ENCODE data around the gene CHERP.
A peak's percentile ranks its signal among the peaks of the same experiment; 100 is the strongest.
"Not testable (repeated sequence)": the region's sequence is repeated elsewhere in the genome, so short reads cannot be mapped to it uniquely, and the experiment has no call there.

CHERP gene

DNA sequence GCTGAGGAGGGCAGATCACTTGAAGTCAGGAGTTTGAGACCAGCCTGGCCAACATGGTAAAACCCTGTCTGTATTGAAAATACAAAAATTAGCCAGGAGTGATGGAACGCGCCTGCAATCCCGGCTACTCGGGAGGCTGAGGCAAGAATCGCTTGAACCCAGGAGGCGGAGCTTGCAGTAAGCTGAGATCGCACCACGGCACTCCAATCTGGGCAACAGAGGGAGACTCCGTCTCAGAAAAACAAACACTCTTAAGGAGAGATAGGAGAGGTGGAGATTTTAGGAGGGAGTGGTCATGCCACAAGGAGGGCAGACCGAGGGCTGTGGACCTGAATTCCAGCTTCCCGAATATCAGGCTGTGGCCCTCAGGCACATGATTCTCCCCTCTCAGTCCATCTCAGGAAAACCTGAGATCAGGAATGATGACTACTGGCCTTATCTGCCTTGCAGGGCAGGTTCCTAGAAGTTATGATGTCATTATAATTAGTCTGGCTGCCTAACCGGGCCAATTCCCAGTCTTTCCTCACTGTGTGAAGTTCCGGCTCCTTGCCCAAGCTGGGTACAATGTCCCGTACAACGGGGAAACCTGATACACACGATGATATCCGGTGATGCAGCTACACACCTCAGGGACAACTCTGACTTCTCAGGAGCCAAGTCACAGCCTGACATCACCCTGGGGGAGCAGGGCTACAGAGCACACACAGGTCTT, 27.5 kb upstream of the CHERP start:
- Mint-ChIP-seq H3K4me1 (ENCODE audit: low read depth) (peaks cover 52% of the 10 kb centered on the region), H3K36me3 (peaks cover 8% of the 10 kb centered on the region), H3K4me3 (peak overlapping the region; percentile 89), H3K27me3 (no peaks in the 10 kb centered on the region), H3K9me3 (ENCODE audit: low read depth) (no peaks in the 10 kb centered on the region), H3K27ac (no peak overlapping the region)

DNA sequence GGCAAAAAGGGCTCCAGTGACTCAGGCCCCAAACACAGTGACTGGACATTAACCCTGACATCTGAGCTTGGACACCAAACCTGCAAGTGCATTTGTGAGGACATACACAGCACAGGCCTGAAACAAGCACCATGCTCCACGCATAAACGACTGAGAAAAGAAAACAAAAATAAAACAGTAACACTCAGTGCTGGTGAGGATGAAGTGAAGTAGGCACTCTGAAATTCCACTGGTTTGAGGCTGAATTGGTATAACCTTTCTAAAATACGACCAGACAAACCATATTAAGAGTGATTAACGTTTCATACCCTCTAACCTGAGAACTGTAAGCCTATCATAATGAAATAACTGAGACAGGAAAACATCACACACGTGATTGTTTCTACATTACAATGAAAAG, 24.5 kb upstream of the CHERP start:
- Mint-ChIP-seq H3K36me3 (peaks cover 16% of the 10 kb centered on the region), H3K4me3 (peak overlapping the region; percentile 82), H3K4me1 (ENCODE audit: low read depth) (peaks cover 40% of the 10 kb centered on the region), H3K27ac (peak overlapping the region; percentile 93), H3K9me3 (ENCODE audit: low read depth) (no peaks in the 10 kb centered on the region), H3K27me3 (no peaks in the 10 kb centered on the region)

DNA sequence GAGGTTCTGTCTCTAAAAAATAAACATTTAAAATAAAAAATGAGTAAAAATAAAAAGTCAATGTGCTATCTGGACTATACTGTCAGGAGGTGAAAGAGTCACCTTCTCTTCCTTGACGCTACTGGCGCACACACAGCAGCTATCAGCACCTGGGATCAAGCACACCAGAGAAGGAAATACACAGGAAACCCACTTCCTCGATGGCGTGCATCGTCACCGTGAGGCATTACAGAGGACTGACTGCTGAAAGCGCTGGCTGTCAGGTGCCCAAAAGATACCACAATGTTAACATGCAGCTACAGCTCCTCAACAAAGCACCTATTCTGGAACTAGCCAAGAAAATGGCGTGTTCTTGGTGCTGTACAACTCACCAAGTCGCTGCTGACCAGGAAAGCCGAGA, 23.9 kb upstream of the CHERP start:
- Mint-ChIP-seq H3K36me3 (peaks cover 16% of the 10 kb centered on the region), H3K4me1 (ENCODE audit: low read depth) (peaks cover 36% of the 10 kb centered on the region)

DNA sequence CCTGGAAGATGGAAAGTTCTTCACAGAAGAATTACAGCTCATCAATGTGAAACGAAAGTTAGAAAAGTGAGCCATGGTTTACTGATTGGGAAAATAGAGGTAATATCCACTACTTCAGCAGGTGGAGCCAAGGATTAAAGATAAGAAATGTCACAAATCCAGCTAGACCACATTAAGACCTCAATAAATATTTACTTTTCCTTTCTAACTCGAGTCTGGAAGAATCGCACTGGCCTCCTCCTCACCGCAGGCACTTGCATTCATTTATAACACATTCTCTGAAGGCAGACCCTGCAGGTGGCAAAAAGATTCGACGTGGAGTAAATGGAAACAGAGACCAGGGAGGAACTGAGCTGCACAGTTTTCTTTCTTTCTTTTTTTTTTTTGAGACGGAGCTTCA, 22.6 kb upstream of the CHERP start:
- H3K36me3 Mint-ChIP-seq: peaks cover 16% of the 10 kb centered on the region
- H3K4me1 Mint-ChIP-seq (ENCODE audit: low read depth): peaks cover 25% of the 10 kb centered on the region
- peak overlapping the region; percentile 75 for H3K27ac Mint-ChIP-seq
- H3K9me3 Mint-ChIP-seq (ENCODE audit: low read depth): no peaks in the 10 kb centered on the region
- peak overlapping the region; percentile 55 for H3K4me3 Mint-ChIP-seq
- H3K27me3 Mint-ChIP-seq: no peaks in the 10 kb centered on the region

More for the DNA sequence above, 23.9 kb upstream of the CHERP start:
- Mint-ChIP-seq H3K9me3 (ENCODE audit: low read depth) (no peaks in the 10 kb centered on the region), H3K27me3 (no peaks in the 10 kb centered on the region), H3K27ac (peak overlapping the region; percentile 93), H3K4me3 (peak overlapping the region; percentile 82)

DNA sequence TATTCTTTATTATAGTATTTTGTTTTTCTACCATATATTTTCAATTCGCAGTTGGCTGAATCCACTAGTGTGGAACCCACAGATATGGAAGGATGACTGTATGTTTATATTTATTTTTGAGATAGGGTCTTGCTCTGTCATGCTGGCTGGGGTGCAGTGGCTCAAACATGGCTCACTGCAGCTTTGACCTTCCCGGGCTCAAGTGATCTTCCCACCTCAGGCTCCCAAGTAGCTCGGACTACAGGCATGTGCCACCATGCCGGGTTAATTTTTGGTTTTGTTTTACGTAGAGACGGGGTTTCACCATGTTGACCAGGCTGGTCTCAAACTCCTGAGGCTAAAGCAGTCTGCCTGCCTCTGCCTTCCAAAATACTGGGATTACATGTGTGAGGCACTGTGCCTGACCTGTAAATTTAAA, 20.4 kb upstream of the CHERP start:
- no peak overlapping the region for H3K27ac Mint-ChIP-seq

DNA sequence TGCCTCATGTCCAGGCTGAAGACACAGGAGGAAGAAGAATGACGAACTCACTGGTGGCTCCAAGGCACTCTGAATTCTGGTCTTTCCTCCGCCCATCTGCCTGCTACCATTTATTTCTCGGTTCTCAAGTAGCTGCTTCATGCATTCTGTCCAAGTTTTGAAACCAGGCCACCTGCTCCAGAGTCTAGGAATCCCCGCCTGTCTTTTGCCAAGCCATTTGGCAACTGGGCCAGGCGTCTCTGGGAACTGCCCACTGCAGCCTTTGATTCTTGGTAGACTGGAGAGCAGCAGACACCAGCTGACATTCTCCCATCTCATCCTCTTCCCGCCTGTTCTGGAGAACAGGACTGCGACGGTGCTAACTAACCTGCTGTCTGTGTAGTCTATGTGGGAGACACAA, 19.1 kb upstream of the CHERP start:
- Mint-ChIP-seq H3K27ac (no peak overlapping the region), H3K36me3 (peaks cover 13% of the 10 kb centered on the region), H3K27me3 (no peaks in the 10 kb centered on the region), H3K4me3 (no peak overlapping the region), H3K4me1 (ENCODE audit: low read depth) (peaks cover 13% of the 10 kb centered on the region), H3K9me3 (ENCODE audit: low read depth) (no peaks in the 10 kb centered on the region)

More for the DNA sequence above, 20.4 kb upstream of the CHERP start:
- H3K4me3 Mint-ChIP-seq: no peak overlapping the region
- H3K27me3 Mint-ChIP-seq: no peaks in the 10 kb centered on the region
- H3K9me3 Mint-ChIP-seq (ENCODE audit: low read depth): no peaks in the 10 kb centered on the region
- H3K4me1 Mint-ChIP-seq (ENCODE audit: low read depth): peaks cover 20% of the 10 kb centered on the region
- peaks cover 18% of the 10 kb centered on the region for H3K36me3 Mint-ChIP-seq

DNA sequence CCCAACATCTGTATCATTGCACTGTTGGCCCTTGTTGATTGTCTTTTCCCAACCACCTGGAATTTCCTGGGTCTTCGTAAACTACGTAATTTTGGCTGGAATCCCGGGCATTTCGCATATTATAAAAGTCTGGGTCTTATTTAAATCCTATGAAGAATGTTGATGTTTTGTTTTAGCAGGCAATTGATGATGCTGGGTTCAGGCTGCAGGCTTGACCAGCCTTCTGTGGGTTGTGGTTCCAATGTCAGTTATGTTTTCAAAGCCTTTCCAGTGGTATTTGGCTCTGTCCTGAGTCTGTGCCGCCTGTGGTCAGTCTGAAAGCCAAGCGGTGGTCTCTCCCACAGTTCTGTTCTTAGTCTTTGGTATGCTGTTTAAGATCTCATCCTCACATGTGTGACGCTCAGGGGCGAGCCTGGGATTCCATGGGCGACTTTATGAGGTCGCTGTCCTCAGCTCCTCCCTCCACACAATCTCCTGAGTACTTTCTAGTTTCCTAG, 17.6 kb upstream of the CHERP start:
- Mint-ChIP-seq H3K4me1 (ENCODE audit: low read depth) (peaks cover 9% of the 10 kb centered on the region), H3K9me3 (ENCODE audit: low read depth) (no peaks in the 10 kb centered on the region), H3K27ac (no peak overlapping the region), H3K36me3 (peaks cover 10% of the 10 kb centered on the region), H3K27me3 (no peaks in the 10 kb centered on the region), H3K4me3 (no peak overlapping the region)

DNA sequence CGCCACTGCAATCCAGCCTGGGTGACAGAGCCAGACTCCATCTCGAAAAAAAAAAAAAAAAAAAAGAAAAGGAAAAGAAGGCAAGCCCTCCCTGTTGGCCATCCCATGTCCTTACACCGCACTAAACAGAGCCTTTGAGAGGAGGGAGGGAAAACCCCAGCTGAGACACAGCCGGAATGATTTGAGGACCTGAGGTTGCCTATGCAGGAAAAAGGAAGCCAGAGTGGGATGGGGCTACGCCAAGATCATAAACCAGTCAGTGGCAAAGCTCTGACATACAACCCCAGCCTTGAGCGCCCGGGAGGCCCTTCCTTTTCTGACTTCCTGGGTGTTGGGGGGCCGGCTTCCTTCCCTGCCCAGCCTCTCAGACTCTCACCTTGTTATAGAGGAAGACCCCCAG, 12.5 kb upstream of the CHERP start:
- H3K4me3 Mint-ChIP-seq: no peak overlapping the region
- peaks cover 4% of the 10 kb centered on the region for H3K4me1 Mint-ChIP-seq (ENCODE audit: low read depth)
- H3K27me3 Mint-ChIP-seq: no peaks in the 10 kb centered on the region
- H3K36me3 Mint-ChIP-seq: peaks cover 8% of the 10 kb centered on the region
- no peak overlapping the region for H3K27ac Mint-ChIP-seq
- H3K9me3 Mint-ChIP-seq (ENCODE audit: low read depth): no peaks in the 10 kb centered on the region

DNA sequence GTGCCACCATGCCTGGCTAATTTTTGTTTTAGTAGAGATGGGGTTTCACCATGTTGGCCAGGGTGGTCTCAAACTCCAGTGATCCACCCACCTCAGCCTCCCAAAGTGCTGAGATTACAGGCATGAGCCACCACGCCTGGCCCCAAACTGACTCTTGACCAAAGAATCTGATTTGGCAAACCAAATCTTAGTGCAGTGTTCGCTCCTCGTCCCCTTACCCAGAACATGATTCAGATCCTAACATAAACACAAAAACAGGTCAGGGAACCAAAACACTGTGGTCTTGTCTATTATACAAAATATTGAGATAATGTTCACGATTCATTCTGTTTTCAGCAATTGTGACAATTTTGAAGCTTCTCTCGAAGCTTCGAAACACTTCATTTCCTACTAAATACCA, 9.7 kb upstream of the CHERP start:
- H3K4me3 Mint-ChIP-seq; H3K27ac Mint-ChIP-seq; H3K36me3 Mint-ChIP-seq; H3K4me1 Mint-ChIP-seq (ENCODE audit: low read depth); H3K9me3 Mint-ChIP-seq (ENCODE audit: low read depth); H3K27me3 Mint-ChIP-seq: not testable (repeated sequence)

DNA sequence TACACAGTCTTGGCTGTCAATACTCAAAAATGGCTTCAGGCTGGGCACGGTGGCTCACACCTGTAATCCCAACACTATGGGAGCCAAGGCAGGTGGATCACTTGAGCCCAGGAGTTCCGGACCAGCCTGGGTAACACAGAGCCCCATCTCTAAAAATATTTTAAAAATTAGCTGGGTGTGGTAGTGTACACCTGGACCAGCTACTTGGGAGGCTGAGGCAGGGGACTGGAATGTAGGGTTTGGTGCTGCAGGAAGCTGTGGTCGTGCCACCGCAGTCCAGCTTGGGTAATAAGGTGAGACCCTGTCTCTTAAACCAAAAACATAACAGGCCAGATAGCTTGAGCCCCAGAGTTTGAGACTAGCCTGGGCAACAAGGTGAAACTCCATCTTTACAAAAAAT, 6.7 kb upstream of the CHERP start:
- H3K36me3 Mint-ChIP-seq: peaks cover 6% of the 10 kb centered on the region

DNA sequence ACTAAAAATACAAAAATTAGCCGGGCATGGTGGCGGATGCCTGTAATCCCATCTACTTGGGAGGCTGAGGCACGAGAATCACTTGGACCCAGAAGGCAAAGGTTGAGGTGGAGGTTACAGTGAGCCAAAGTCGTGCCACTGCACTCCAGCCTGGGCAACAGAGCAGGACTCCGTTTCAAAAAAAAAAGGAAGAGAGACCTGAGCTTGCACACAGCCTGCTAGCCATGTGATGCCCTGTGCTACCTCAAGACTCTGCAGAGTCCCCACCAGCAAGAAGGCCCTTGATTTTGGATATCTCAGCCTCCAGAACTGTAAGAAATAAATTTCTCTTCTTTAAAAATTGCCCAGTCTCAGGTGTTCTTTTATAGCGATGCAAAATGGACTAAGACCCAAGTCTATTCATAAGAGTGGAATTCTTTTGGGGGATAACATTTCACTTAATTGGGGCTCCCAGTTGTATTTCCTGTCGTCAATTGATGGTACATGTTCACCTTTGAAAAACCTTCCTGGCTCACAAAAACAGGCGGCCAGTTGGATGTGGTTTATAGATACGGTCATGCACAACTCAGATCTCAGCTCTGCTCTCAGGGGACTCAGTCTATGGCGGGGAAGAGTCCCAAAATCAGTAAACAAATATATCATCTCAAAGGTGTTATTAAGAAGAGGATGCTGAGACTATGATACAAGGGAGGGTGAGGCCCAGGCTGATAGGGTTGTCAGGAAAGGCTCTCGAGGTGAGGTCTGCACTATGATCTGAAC, 2.4 kb upstream of the CHERP start:
- Mint-ChIP-seq H3K9me3 (ENCODE audit: low read depth) (no peaks in the 10 kb centered on the region), H3K4me1 (ENCODE audit: low read depth) (peaks cover 37% of the 10 kb centered on the region), H3K27ac (peak overlapping the region; percentile 35), H3K36me3 (peaks cover 6% of the 10 kb centered on the region), H3K4me3 (peak overlapping the region; percentile 59), H3K27me3 (no peaks in the 10 kb centered on the region)

More for the DNA sequence above, 6.7 kb upstream of the CHERP start:
- no peaks in the 10 kb centered on the region for H3K27me3 Mint-ChIP-seq
- no peak overlapping the region for H3K4me3 Mint-ChIP-seq
- H3K27ac Mint-ChIP-seq: no peak overlapping the region
- no peaks in the 10 kb centered on the region for H3K9me3 Mint-ChIP-seq (ENCODE audit: low read depth)
- peaks cover 14% of the 10 kb centered on the region for H3K4me1 Mint-ChIP-seq (ENCODE audit: low read depth)

DNA sequence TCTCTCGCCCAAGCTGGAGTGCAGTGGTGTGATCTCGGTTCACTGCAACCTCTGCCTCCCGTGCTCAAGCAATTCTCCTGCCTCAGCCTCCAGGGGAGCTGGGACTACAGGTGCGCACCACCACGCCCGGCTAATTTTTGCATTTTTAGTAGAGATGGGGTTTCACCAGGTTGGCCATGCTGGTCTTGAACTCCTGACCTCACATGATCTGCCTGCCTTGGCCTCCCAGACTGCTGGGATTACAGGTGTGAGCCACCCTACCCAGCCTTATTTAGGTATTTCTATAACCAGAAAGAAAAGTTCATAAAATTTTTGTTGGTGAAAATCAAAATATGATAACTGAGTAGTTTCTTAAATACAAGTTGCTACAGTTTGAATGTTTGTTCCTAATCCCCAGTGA, 1.5 kb upstream of the CHERP start:
- not testable (repeated sequence) for H3K36me3 Mint-ChIP-seq; H3K27me3 Mint-ChIP-seq; H3K9me3 Mint-ChIP-seq (ENCODE audit: low read depth)
- peaks cover 43% of the 10 kb centered on the region for H3K4me1 Mint-ChIP-seq (ENCODE audit: low read depth)
- peak overlapping the region; percentile 96 for H3K4me3 Mint-ChIP-seq
- peak overlapping the region; percentile 34 for H3K27ac Mint-ChIP-seq

DNA sequence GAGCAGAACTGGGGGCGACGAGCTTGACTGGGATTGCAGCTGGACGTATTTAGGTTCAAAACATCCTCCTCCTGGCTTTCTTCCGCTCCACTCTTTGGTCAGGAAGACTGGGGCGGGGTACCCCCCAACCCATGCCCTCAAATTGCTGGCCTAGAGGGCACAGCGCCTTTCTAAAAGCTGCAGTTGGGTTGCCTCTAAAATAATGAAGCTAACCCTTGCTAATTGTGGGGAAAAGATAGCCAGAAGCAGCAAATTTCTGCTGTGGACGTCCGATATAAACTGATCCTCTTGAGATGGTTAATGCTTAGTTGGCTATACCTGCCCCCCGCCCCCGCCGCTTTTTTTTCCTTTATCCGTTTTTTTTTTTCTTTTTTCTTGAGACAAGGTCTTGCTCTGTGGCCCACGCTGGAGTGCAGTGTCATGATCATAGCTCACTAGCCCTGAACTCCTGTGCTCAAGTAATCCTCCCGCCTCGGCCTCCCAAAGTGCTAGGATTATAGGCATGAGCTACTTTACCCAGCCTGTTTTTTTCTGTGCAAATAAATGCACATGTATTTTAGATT, 754 bp upstream of the CHERP start:
- H3K27ac Mint-ChIP-seq: peak overlapping the region; percentile 94
- no peaks in the 10 kb centered on the region for H3K27me3 Mint-ChIP-seq
- peaks cover 6% of the 10 kb centered on the region for H3K36me3 Mint-ChIP-seq
- peak overlapping the region; percentile 96 for H3K4me3 Mint-ChIP-seq
- no peaks in the 10 kb centered on the region for H3K9me3 Mint-ChIP-seq (ENCODE audit: low read depth)
- peaks cover 49% of the 10 kb centered on the region for H3K4me1 Mint-ChIP-seq (ENCODE audit: low read depth)

DNA sequence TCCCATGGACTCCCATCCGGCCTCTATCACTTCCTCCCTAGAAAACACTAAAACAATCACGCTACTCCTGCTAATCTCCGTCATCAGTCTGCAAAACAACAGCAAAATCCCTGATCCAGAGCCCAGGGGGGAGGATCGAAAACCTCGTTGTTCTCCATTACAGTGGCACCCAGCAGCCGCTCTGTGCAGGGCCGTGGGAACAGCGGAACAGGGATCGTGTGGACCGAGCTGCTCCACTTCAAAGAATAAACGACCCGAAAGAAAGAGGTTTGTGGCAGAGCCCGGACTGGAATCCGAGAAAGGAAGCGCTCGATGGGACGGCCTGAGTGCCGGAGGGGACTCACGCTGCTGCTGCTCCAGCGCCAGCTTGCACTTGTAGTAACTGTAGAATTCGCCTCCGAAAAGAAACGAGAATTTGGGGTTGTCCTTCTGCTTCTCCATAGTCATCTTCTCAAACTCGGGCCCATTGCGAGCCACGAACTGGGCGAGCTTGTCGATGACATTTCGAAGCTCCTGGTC, 652 bp downstream of the CHERP start:
- Mint-ChIP-seq H3K36me3 (peaks cover 6% of the 10 kb centered on the region), H3K9me3 (ENCODE audit: low read depth) (no peaks in the 10 kb centered on the region), H3K27me3 (no peaks in the 10 kb centered on the region), H3K27ac (peak overlapping the region; percentile 87), H3K4me3 (peak overlapping the region; percentile 96), H3K4me1 (ENCODE audit: low read depth) (peaks cover 56% of the 10 kb centered on the region)

DNA sequence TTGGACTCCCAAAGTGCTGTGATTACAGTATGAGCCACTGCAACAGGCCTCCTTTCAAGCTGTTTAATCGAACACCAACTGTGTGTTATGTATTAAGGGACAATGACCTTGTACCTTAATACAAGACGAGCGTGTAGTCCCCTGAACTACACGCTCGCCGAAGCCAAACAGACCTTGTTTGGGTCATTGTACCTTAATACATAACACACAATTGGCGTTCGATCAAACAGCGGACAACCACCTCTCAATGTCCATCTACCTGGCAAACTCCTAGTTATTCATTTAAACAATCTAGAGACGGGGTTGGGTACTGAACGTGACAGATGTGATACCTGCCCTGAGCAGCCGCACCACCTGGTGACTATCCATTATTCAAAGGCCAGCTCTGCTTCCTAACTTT, 1.3 kb downstream of the CHERP start:
- H3K27me3 Mint-ChIP-seq: no peaks in the 10 kb centered on the region
- H3K27ac Mint-ChIP-seq: peak overlapping the region; percentile 87
- H3K4me1 Mint-ChIP-seq (ENCODE audit: low read depth): peaks cover 55% of the 10 kb centered on the region
- H3K9me3 Mint-ChIP-seq (ENCODE audit: low read depth): no peaks in the 10 kb centered on the region
- peaks cover 6% of the 10 kb centered on the region for H3K36me3 Mint-ChIP-seq
- peak overlapping the region; percentile 96 for H3K4me3 Mint-ChIP-seq
